ENCODE measurements around the gene PAK2. TPM values are rescaled to one million over a fixed set of nuclear protein-coding genes. Genes with fewer than 3 reads are reported as not detected.

The PAK2 gene
- total RNA-seq, 1 experiment from 2014 or later, result 32.6 TPM

DNA sequence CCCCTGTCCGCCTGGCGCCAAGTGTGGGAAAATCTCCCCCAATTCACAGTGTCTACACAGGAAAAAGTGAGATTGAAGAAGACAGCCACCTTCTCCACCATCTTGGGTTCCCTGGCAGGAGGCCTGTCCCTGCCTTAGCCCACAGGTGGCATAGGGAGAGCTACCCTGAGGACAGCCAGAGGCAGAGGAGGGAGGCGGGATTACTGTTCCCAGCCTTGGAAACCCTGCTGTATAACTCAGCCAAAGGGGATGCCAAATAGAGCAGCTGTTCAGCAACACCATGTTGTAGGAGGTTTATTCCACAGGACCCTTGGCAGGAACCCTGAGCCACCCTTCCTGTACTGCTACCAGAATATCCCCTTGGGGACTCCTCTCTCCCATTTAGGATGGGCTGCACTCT is 54.8 kb downstream of the PAK2 start:
- H3K4me2 ChIP-seq (ENCODE audit: low read length), result no peak overlapping the region
- ChIA-PET POLR2A (ENCODE audit: unreplicated experiment) (no interaction called here), CTCF (no interaction called here)
- no peak for ATAC-seq
- DNase-seq, result no peak
- H3K9ac ChIP-seq (ENCODE audit: low read length), result no peak overlapping the region
- peaks cover 14% of the 10 kb centered on the region for H3F3A ChIP-seq (ENCODE audit: low read length, unreplicated experiment)
- H3K4me1 ChIP-seq (ENCODE audit: insufficient read depth, low read length), result peaks cover 45% of the 10 kb centered on the region
- H3K36me3 ChIP-seq (ENCODE audit: low read depth, low read length), result peaks cover 9% of the 10 kb centered on the region; the same call in 1 of the 2 replicates
- intact Hi-C loops (cut with micrococcal nuclease), result no loop called here
- no peak overlapping the region for H3K27ac ChIP-seq (ENCODE audit: low read length)
- H3K4me3 ChIP-seq (ENCODE audit: low read length), result no peak overlapping the region
- no peak overlapping the region for H2AFZ ChIP-seq (ENCODE audit: low read length)
- no TSS peak for BruUV-seq (replicated peaks)
- H3K9me2 ChIP-seq (replicated peaks; ENCODE audit: low read length), result no peaks in the 10 kb centered on the region
- H3K27me3 ChIP-seq (ENCODE audit: low read length), result no peaks in the 10 kb centered on the region
- TF ChIP-seq EZH2phosphoT487 (IDR thresholded peaks at IDR 0.05; ENCODE audit: borderline replicate concordance, low read length) (no peak), EZH2 (IDR thresholded peaks at IDR 0.05; ENCODE audit: low read length, unreplicated experiment) (no peak)
- TF ChIP-seq, protein P1, sequence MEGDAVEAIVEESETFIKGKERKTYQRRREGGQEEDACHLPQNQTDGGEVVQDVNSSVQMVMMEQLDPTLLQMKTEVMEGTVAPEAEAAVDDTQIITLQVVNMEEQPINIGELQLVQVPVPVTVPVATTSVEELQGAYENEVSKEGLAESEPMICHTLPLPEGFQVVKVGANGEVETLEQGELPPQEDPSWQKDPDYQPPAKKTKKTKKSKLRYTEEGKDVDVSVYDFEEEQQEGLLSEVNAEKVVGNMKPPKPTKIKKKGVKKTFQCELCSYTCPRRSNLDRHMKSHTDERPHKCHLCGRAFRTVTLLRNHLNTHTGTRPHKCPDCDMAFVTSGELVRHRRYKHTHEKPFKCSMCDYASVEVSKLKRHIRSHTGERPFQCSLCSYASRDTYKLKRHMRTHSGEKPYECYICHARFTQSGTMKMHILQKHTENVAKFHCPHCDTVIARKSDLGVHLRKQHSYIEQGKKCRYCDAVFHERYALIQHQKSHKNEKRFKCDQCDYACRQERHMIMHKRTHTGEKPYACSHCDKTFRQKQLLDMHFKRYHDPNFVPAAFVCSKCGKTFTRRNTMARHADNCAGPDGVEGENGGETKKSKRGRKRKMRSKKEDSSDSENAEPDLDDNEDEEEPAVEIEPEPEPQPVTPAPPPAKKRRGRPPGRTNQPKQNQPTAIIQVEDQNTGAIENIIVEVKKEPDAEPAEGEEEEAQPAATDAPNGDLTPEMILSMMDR (conservative IDR thresholded peaks at IDR 0.05; ENCODE audit: low read depth, low read length), result no peak
- no peaks in the 10 kb centered on the region for H3K9me3 ChIP-seq (ENCODE audit: low read length)
- no peaks in the 10 kb centered on the region for H4K20me1 ChIP-seq (ENCODE audit: low read length)
- H3K79me2 ChIP-seq (ENCODE audit: low read length), result peaks cover 57% of the 10 kb centered on the region

DNA sequence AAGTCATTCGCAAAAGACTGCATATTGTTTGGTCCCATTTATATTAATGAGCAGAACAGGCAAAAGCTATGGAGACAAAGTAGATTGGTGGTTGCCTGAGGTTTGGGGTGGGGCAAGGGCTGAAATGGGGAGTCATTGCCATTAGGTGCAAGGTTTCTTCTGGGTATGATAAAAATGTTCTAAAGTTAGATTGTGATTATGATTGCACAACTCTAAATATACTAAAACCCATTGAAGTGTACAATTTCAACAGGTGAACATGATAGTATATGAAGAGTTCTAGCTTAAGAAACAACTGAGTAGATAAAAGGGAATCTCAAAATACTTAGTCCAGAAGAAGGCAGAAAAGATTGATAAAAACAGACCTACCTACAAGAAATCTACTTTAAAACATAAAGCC is 56.7 kb downstream of the PAK2 start:
- H4K20me1 ChIP-seq (ENCODE audit: low read length), result no peaks in the 10 kb centered on the region
- no peak overlapping the region for H3K4me2 ChIP-seq (ENCODE audit: low read length)
- H3K36me3 ChIP-seq (ENCODE audit: low read depth, low read length), result peaks cover 9% of the 10 kb centered on the region; the same call in 1 of the 2 replicates
- H3K27ac ChIP-seq (ENCODE audit: low read length), result no peak overlapping the region
- no peaks in the 10 kb centered on the region for H3K9me3 ChIP-seq (ENCODE audit: low read length)
- H3F3A ChIP-seq (ENCODE audit: low read length, unreplicated experiment), result peaks cover 14% of the 10 kb centered on the region
- H3K4me1 ChIP-seq (ENCODE audit: insufficient read depth, low read length), result peaks cover 28% of the 10 kb centered on the region
- H2AFZ ChIP-seq (ENCODE audit: low read length), result no peak overlapping the region
- peaks cover 49% of the 10 kb centered on the region for H3K79me2 ChIP-seq (ENCODE audit: low read length)
- no peak for TF ChIP-seq EZH2phosphoT487 (IDR thresholded peaks at IDR 0.05; ENCODE audit: borderline replicate concordance, low read length)
- TF ChIP-seq EZH2 (IDR thresholded peaks at IDR 0.05; ENCODE audit: low read length, unreplicated experiment), result no peak
- TF ChIP-seq, protein P1 (conservative IDR thresholded peaks at IDR 0.05; ENCODE audit: low read depth, low read length), result no peak
- intact Hi-C loops (cut with micrococcal nuclease), result no loop called here
- POLR2A ChIA-PET (ENCODE audit: unreplicated experiment), result no interaction called here
- CTCF ChIA-PET, result no interaction called here
- DNase-seq (no peak), ATAC-seq (no peak)
- H3K9ac ChIP-seq (ENCODE audit: low read length), result no peak overlapping the region
- H3K4me3 ChIP-seq (ENCODE audit: low read length), result no peak overlapping the region
- no peaks in the 10 kb centered on the region for H3K9me2 ChIP-seq (replicated peaks; ENCODE audit: low read length)
- H3K27me3 ChIP-seq (ENCODE audit: low read length), result no peaks in the 10 kb centered on the region
- BruUV-seq (replicated peaks), result no TSS peak

GRCh38 chr3:196800742-196801434 is 61.2 kb downstream of the PAK2 start:
- H3K4me1 ChIP-seq (ENCODE audit: insufficient read depth, low read length), result no peaks in the 10 kb centered on the region
- BruUV-seq (replicated peaks), result no TSS peak
- H4K20me1 ChIP-seq (ENCODE audit: low read length), result no peaks in the 10 kb centered on the region
- H3K4me3 ChIP-seq (ENCODE audit: low read length), result no peak overlapping the region
- no peak for ATAC-seq
- H3K27ac ChIP-seq (ENCODE audit: low read length), result no peak overlapping the region
- ChIA-PET CTCF (no interaction called here), POLR2A (ENCODE audit: unreplicated experiment) (no interaction called here)
- H3K36me3 ChIP-seq (ENCODE audit: low read depth, low read length), result peaks cover 13% of the 10 kb centered on the region
- DNase-seq, result no peak
- H3K9me3 ChIP-seq (ENCODE audit: low read length), result no peaks in the 10 kb centered on the region
- H3K9ac ChIP-seq (ENCODE audit: low read length), result no peak overlapping the region
- H3K9me2 ChIP-seq (replicated peaks; ENCODE audit: low read length), result no peaks in the 10 kb centered on the region
- intact Hi-C loops (cut with micrococcal nuclease), result no loop called here
- peaks cover 23% of the 10 kb centered on the region for H3K79me2 ChIP-seq (ENCODE audit: low read length)
- no peaks in the 10 kb centered on the region for H3K27me3 ChIP-seq (ENCODE audit: low read length)
- H3F3A ChIP-seq (ENCODE audit: low read length, unreplicated experiment), result no peaks in the 10 kb centered on the region
- H2AFZ ChIP-seq (ENCODE audit: low read length), result no peak overlapping the region
- H3K4me2 ChIP-seq (ENCODE audit: low read length), result no peak overlapping the region
- TF ChIP-seq EZH2 (IDR thresholded peaks at IDR 0.05; ENCODE audit: low read length, unreplicated experiment), result no peak
- TF ChIP-seq EZH2phosphoT487 (IDR thresholded peaks at IDR 0.05; ENCODE audit: borderline replicate concordance, low read length), result no peak
- TF ChIP-seq, protein P1 (conservative IDR thresholded peaks at IDR 0.05; ENCODE audit: low read depth, low read length), result no peak
